DND-41 (cell line): ENCODE measurements around the gene VSTM2B.

ENCODE experiments used
- ATAC-seq: fragments of 200-7000 bp; cut with Tn5 transposase; 3 replicates; pipeline ENCODE4 v1.9.1; 2021; ENCODE audit warnings: low read depth; ENCODE audit not compliant: insufficient read depth
- DNase-seq: peaks from one replicate; pipeline ENCODE4 v3.0.0-alpha.2; 2020
- H2AFZ ChIP-seq: 2 replicates; pipeline ENCODE4 v1.6.0; 2012; ENCODE audit warnings: low read depth, low read length
- H3K27ac ChIP-seq: 2 replicates; pipeline ENCODE4 v1.5.1; 2012; ENCODE audit warnings: low read length, inconsistent platforms
- H3K27me3 ChIP-seq: fragments of 200-600 bp; sonication (generic); 2 replicates; pipeline ENCODE4 v1.6.0; 2012; ENCODE audit warnings: low read length, mild to moderate bottlenecking, inconsistent platforms; ENCODE audit not compliant: insufficient read depth, poor library complexity
- H3K36me3 ChIP-seq: 2 replicates; pipeline ENCODE4 v1.5.1; 2012; ENCODE audit warnings: low read length, inconsistent platforms; ENCODE audit not compliant: insufficient read depth
- H3K4me1 ChIP-seq: 2 replicates; pipeline ENCODE4 v1.5.1; 2012; ENCODE audit warnings: mild to moderate bottlenecking, low read length; ENCODE audit not compliant: insufficient read depth
- H3K4me2 ChIP-seq: 2 replicates; pipeline ENCODE4 v1.6.0; 2012; ENCODE audit warnings: mild to moderate bottlenecking, moderate library complexity, low read length, inconsistent platforms; ENCODE audit not compliant: insufficient read depth
- H3K4me3 ChIP-seq, 2 experiments: fragments of 200-600 bp in 1 of 2; shearing (Covaris generic) in 1 of 2; 2 replicates each; pipeline ENCODE4 v1.5.1; 2012 to 2016; ENCODE audit warnings: inconsistent platforms in 2 of 2, low read length in 2 of 2, mild to moderate bottlenecking in 2 of 2, low read depth in 1 of 2, moderate library complexity in 1 of 2
- H3K79me2 ChIP-seq: 2 replicates; pipeline ENCODE4 v1.6.0; 2012; ENCODE audit warnings: low read length, inconsistent platforms; ENCODE audit not compliant: insufficient read depth
- H3K9ac ChIP-seq: 2 replicates; pipeline ENCODE4 v1.6.0; 2012; ENCODE audit warnings: low read depth, mild to moderate bottlenecking, inconsistent platforms, low read length, moderate library complexity
- H3K9me3 ChIP-seq: 2 replicates; pipeline ENCODE4 v1.5.1; 2012; ENCODE audit warnings: low read length, moderate library complexity, mild to moderate bottlenecking, inconsistent platforms; ENCODE audit not compliant: insufficient read depth, severe bottlenecking
- H4K20me1 ChIP-seq: 2 replicates; pipeline ENCODE4 v1.6.0; 2012; ENCODE audit warnings: low read length; ENCODE audit not compliant: insufficient read depth
- EZH2 ChIP-seq: IDR thresholded peaks from 3 replicates; pipeline ENCODE4 v1.6.1; 2012; ENCODE audit warnings: borderline replicate concordance, low read depth, mild to moderate bottlenecking, moderate library complexity, low read length, inconsistent platforms; ENCODE audit not compliant: severe bottlenecking
- TF ChIP-seq, protein P1 (sequence below): IDR thresholded peaks from 2 replicates; pipeline ENCODE4 v1.5.1; 2012; ENCODE audit warnings: borderline replicate concordance, low read length, moderate library complexity, mild to moderate bottlenecking; ENCODE audit not compliant: poor library complexity, severe bottlenecking; ENCODE audit errors: extremely low read depth

The VSTM2B gene

DNA sequence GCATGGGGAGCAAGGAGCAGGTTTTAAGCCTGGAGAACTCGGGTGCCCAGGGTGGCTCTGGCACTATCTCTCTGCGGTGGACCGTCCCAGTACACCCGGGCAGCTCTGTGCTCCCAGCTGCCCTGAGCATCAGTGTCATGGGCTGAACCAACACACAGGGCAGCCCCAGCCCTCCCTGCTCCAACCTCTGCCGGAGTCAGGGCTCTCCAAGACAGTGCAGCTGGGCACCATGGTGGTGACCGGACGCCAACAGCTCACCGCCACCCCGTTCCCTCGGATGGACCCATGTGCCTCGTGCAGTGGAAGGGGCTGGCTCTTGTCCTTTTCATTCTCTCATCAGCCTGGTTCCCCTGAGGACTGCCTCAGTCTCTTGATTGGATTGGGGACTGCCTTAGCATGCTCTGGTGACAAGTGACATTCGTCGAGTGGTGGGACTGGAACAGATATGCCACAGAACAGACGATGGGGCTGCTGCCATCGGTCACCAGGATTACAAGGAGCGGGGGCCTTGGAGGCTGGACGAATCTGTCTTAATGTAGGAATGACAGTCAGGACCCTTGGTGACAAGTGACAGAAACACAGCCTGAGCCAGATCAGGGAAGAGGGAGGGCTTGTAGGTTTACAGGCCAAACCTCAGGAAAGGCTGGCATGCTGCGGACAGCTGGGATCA is 25.7 kb upstream of the VSTM2B start:
- Histone ChIP-seq H3K79me2 (no peaks in the 10 kb centered on the region), H3K4me2 (no peak overlapping the region), H4K20me1 (no peaks in the 10 kb centered on the region; the same call in 1 of the 2 replicates), H3K9ac (no peak overlapping the region), H3K36me3 (no peaks in the 10 kb centered on the region), H2AFZ (no peak overlapping the region), H3K27me3 (no peaks in the 10 kb centered on the region), H3K4me3 (no peak overlapping the region), H3K4me1 (no peaks in the 10 kb centered on the region), H3K9me3 (no peaks in the 10 kb centered on the region), H3K27ac (no peak overlapping the region)
- ATAC-seq (no peak), DNase-seq (no peak)
- no peak for TF ChIP-seq EZH2
- TF ChIP-seq, protein P1, sequence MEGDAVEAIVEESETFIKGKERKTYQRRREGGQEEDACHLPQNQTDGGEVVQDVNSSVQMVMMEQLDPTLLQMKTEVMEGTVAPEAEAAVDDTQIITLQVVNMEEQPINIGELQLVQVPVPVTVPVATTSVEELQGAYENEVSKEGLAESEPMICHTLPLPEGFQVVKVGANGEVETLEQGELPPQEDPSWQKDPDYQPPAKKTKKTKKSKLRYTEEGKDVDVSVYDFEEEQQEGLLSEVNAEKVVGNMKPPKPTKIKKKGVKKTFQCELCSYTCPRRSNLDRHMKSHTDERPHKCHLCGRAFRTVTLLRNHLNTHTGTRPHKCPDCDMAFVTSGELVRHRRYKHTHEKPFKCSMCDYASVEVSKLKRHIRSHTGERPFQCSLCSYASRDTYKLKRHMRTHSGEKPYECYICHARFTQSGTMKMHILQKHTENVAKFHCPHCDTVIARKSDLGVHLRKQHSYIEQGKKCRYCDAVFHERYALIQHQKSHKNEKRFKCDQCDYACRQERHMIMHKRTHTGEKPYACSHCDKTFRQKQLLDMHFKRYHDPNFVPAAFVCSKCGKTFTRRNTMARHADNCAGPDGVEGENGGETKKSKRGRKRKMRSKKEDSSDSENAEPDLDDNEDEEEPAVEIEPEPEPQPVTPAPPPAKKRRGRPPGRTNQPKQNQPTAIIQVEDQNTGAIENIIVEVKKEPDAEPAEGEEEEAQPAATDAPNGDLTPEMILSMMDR = no peak

DNA sequence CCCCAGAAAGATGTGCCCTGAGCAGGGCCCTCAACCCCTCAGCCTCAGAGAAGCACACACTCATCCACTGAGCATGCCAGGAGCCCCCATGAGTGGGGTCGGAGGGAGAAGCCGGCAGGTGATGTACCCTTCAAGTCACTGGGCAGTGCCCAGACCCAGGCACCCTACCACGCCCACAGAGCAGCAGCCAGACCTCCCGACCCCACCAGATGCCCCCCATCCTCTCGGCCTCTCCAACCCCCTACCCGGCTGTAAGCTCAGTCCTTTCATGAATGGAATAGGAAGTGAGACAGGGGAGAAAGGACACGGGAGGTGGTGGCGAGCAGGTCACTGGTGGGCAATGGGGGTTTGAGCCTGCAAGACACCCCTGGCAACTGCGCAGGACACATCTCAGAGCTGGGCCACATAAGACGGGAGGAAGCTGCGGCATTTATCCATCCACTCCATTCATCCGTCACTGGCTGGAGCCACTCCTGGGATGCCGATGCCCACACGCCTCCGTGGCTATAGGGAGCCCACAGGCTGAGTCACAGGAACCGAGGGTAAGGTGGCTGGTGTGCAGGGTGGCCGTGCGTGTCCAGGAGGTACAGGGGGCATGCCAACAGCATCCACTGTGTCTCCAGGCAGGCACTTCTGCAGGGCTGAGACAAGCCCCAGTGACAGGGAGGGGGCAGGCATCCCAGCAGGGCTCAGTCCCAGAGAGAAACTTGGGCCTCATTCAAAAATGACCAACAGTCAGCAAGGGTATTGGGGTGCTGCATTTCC is 23.8 kb upstream of the VSTM2B start:
- Histone ChIP-seq H3K27ac (no peak overlapping the region), H3K4me1 (no peaks in the 10 kb centered on the region), H3K9ac (no peak overlapping the region), H2AFZ (no peak overlapping the region), H3K79me2 (no peaks in the 10 kb centered on the region), H3K27me3 (no peaks in the 10 kb centered on the region), H3K36me3 (no peaks in the 10 kb centered on the region), H4K20me1 (no peaks in the 10 kb centered on the region; the same call in 1 of the 2 replicates), H3K4me2 (no peak overlapping the region), H3K4me3 (no peak overlapping the region), H3K9me3 (no peaks in the 10 kb centered on the region)
- ATAC-seq (no peak), DNase-seq (no peak)
- TF ChIP-seq, protein P1 = no peak
- TF ChIP-seq EZH2 = no peak

DNA sequence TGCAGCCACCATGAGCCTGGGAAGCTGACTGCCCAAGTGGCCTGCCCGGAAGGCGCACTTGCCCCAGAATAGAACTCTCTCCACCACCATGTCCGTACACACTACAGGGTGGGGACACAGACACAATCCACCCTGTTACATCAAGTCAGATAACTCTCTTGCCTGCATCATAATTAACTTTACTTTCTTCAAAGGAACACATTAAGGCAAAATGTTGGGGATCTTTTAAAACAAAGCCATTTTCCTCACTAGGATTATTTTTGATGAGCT is 23.3 kb upstream of the VSTM2B start:
- H3K9me3 ChIP-seq = no peaks in the 10 kb centered on the region
- no peak for TF ChIP-seq EZH2
- TF ChIP-seq, protein P1 = no peak
- no peaks in the 10 kb centered on the region for H3K27me3 ChIP-seq
- H4K20me1 ChIP-seq = no peaks in the 10 kb centered on the region; the same call in 1 of the 2 replicates
- no peak overlapping the region for H2AFZ ChIP-seq
- no peaks in the 10 kb centered on the region for H3K4me1 ChIP-seq
- DNase-seq (no peak), ATAC-seq (no peak)
- no peak overlapping the region for H3K4me3 ChIP-seq
- H3K9ac ChIP-seq = no peak overlapping the region
- no peak overlapping the region for H3K4me2 ChIP-seq
- no peaks in the 10 kb centered on the region for H3K36me3 ChIP-seq
- no peaks in the 10 kb centered on the region for H3K79me2 ChIP-seq
- no peak overlapping the region for H3K27ac ChIP-seq
